Endodermal cell (in vitro differentiated cells): ENCODE measurements around the gene ACVR2A. TPM values are rescaled to one million over a fixed set of nuclear protein-coding genes. Genes with fewer than 3 reads are reported as not detected.

ENCODE experiments used
- DNase-seq: peaks from one replicate; pipeline ENCODE4 v3.0.0-alpha.2; 2017
- H3K27ac ChIP-seq: 2 replicates; pipeline ENCODE4 v1.5.1; 2013; ENCODE audit warnings: mild to moderate bottlenecking, low read depth, low read length, moderate library complexity
- H3K27me3 ChIP-seq: 2 replicates; pipeline ENCODE4 v1.6.1; 2013; ENCODE audit warnings: mild to moderate bottlenecking, low read length, moderate library complexity; ENCODE audit not compliant: insufficient read depth, control insufficient read depth, poor library complexity, severe bottlenecking
- H3K36me3 ChIP-seq: 2 replicates; pipeline ENCODE4 v1.7.0; 2013; ENCODE audit warnings: mild to moderate bottlenecking, low read length, moderate library complexity; ENCODE audit not compliant: control insufficient read depth, insufficient read depth
- H3K4me1 ChIP-seq: one replicate; pipeline ENCODE4 v1.7.0; 2013; ENCODE audit warnings: low read length; ENCODE audit not compliant: control insufficient read depth, insufficient read depth
- H3K4me3 ChIP-seq: 2 replicates; pipeline ENCODE4 v1.5.1; 2013; ENCODE audit warnings: mild to moderate bottlenecking, low read length, moderate library complexity
- H3K9ac ChIP-seq: 2 replicates; pipeline ENCODE4 v1.6.1; 2013; ENCODE audit warnings: mild to moderate bottlenecking, low read length, moderate library complexity; ENCODE audit not compliant: poor library complexity, severe bottlenecking; ENCODE audit errors: extremely low read depth
- H3K9me3 ChIP-seq: 2 replicates; pipeline ENCODE4 v1.6.1; 2013; ENCODE audit warnings: mild to moderate bottlenecking, low read length, moderate library complexity; ENCODE audit not compliant: control insufficient read depth
- H3K27ac Mint-ChIP-seq: 2 replicates; pipeline ENCODE4 v1.8.0; 2020; ENCODE audit warnings: mixed read lengths
- H3K27me3 Mint-ChIP-seq: 2 replicates; pipeline ENCODE4 v1.8.0; 2021; ENCODE audit warnings: mild to moderate bottlenecking, mixed read lengths; ENCODE audit not compliant: insufficient read depth
- H3K36me3 Mint-ChIP-seq: 2 replicates; pipeline ENCODE4 v1.8.0; 2020; ENCODE audit warnings: low read depth, mixed read lengths
- H3K4me1 Mint-ChIP-seq: 2 replicates; pipeline ENCODE4 v1.8.0; 2020; ENCODE audit warnings: mixed read lengths
- H3K4me3 Mint-ChIP-seq: 2 replicates; pipeline ENCODE4 v1.8.0; 2020; ENCODE audit warnings: mild to moderate bottlenecking, moderate library complexity, mixed read lengths
- H3K9me3 Mint-ChIP-seq: 2 replicates; pipeline ENCODE4 v1.8.0; 2020; ENCODE audit warnings: mild to moderate bottlenecking, mixed read lengths
- whole genome bisulfite sequencing, 2 experiments: methylation state at CpG; one replicate each; pipeline versions ENCODE4 v1.1.5 to v1.1.7; 2013; ENCODE audit warnings: missing lambda C conversion rate in 2 of 2, mixed read lengths in 1 of 2; ENCODE audit not compliant: insufficient coverage in 1 of 2, insufficient read length in 1 of 2; 5-methylcytosine and 5-hydroxymethylcytosine counted together
- total RNA-seq, 2 donors: library from RNA; stranded (reverse); fragmentation: NEBNext Ultra II Directional in 1 of 2; extraction: Animal tissue kit (Norgen Biotek cat#: 25700) in 1 of 2; gene quantifications; 2 replicates in 1 of 2; 3 replicates in 1 of 2; pipeline ENCODE4 v1.2.1, GENCODE V29; 2021
- TF ChIP-seq, protein P1 (sequence below): fragments of 200-600 bp; sonication (generic); conservative IDR thresholded peaks from 2 replicates; pipeline ENCODE4 v1.5.0; 2021; ENCODE audit warnings: antibody characterized with exemption, mild to moderate bottlenecking

ACVR2A gene
- total RNA-seq, 2 donors from 2014 or later = 19.9 to 24.1 TPM

DNA sequence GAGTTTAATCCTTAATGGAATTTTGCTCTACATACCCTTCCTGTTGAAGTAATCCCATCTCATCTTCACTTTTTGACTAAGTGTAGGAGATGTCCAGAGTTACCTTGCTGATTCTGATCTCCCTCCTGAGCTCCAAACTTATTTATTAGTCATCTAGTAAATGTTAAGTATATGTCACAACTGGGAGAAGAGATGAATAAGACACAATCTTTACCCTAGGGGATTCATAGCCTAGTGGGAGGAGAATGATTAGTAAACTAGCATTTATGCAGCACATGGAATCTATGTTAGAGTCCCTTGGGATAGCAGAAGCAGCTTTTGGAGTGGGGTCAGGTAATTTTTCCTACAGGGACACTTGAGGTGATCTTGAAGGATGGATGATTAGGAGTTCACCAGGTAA lies 20.7 kb downstream of the ACVR2A start:
- no peak for DNase-seq
- H3K9me3 Mint-ChIP-seq = no peaks in the 10 kb centered on the region
- H3K27ac Mint-ChIP-seq = no peak overlapping the region

DNA sequence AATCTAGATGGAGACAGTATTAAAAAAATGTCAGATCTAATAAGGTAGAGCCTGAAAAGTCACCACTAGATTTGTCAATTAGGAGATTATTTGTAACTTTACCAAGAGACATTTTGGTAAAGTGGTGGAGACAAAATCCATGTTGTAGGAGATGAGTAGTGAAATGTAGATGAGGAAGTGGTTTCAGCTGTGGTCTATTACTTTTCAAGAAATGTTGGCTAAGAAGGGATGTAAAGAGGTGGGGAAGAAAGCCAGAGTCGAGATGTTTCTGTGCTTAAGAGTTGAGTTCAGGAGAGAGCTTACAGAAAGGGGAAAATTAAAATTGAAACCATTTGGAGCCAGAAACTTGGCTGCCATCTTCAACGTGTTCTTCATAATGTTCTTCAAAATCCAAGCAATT lies 22.2 kb downstream of the ACVR2A start:
- H3K9me3 ChIP-seq = no peaks in the 10 kb centered on the region
- DNase-seq = no peak
- H3K4me3 Mint-ChIP-seq = no peak overlapping the region
- no peaks in the 10 kb centered on the region for H3K4me1 ChIP-seq
- WGBS, 2 experiments = 93 to 96% methylated on average over 2 of the region's 2 CpGs
- TF ChIP-seq, protein P1, sequence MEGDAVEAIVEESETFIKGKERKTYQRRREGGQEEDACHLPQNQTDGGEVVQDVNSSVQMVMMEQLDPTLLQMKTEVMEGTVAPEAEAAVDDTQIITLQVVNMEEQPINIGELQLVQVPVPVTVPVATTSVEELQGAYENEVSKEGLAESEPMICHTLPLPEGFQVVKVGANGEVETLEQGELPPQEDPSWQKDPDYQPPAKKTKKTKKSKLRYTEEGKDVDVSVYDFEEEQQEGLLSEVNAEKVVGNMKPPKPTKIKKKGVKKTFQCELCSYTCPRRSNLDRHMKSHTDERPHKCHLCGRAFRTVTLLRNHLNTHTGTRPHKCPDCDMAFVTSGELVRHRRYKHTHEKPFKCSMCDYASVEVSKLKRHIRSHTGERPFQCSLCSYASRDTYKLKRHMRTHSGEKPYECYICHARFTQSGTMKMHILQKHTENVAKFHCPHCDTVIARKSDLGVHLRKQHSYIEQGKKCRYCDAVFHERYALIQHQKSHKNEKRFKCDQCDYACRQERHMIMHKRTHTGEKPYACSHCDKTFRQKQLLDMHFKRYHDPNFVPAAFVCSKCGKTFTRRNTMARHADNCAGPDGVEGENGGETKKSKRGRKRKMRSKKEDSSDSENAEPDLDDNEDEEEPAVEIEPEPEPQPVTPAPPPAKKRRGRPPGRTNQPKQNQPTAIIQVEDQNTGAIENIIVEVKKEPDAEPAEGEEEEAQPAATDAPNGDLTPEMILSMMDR = no peak
- H3K9me3 Mint-ChIP-seq = no peaks in the 10 kb centered on the region
- no peak overlapping the region for H3K4me3 ChIP-seq
- H3K27me3 Mint-ChIP-seq = no peaks in the 10 kb centered on the region
- no peaks in the 10 kb centered on the region for H3K36me3 Mint-ChIP-seq
- no peaks in the 10 kb centered on the region for H3K36me3 ChIP-seq
- H3K27me3 ChIP-seq = no peaks in the 10 kb centered on the region
- H3K9ac ChIP-seq = no peak overlapping the region
- H3K4me1 Mint-ChIP-seq = peaks cover 17% of the 10 kb centered on the region
- H3K27ac Mint-ChIP-seq = no peak overlapping the region
- no peak overlapping the region for H3K27ac ChIP-seq

More for the DNA sequence above, 20.7 kb downstream of the ACVR2A start:
- H3K27ac ChIP-seq = no peak overlapping the region
- H3K9ac ChIP-seq = no peak overlapping the region
- Mint-ChIP-seq H3K36me3 (no peaks in the 10 kb centered on the region), H3K4me1 (peaks cover 25% of the 10 kb centered on the region), H3K4me3 (no peak overlapping the region), H3K27me3 (no peaks in the 10 kb centered on the region)
- no peaks in the 10 kb centered on the region for H3K36me3 ChIP-seq
- TF ChIP-seq, protein P1 = no peak
- H3K4me3 ChIP-seq = no peak overlapping the region
- no peaks in the 10 kb centered on the region for H3K9me3 ChIP-seq
- no peaks in the 10 kb centered on the region for H3K4me1 ChIP-seq
- H3K27me3 ChIP-seq = no peaks in the 10 kb centered on the region

DNA sequence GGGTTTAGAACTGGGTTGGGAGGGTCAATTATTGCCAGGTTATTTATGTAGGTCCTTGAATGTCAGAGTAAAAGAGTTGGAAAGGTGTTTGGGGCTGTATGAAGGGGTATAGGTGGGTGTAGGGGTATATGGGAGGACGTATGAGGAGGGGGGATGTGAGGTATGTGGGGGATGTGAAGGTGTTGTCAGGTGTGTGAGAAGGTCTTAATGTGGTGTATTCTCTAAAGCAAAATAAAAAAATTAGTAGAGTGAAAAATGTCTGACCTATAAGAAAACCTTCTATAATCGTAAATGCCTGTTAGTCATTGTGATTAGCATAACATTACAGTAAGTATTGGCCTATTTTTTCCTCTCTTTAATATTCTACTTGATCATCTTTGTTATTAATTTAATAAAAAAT lies 25.1 kb downstream of the ACVR2A start:
- peaks cover 5% of the 10 kb centered on the region for H3K4me1 ChIP-seq
- no peaks in the 10 kb centered on the region for H3K27me3 ChIP-seq
- no peaks in the 10 kb centered on the region for H3K27me3 Mint-ChIP-seq
- H3K4me1 Mint-ChIP-seq = peaks cover 19% of the 10 kb centered on the region
- no peak overlapping the region for H3K27ac Mint-ChIP-seq
- no peak overlapping the region for H3K27ac ChIP-seq
- 90% methylated on average over 2 of the region's 2 CpGs; no CpG with 5 or more reads in 1 of the 2 experiments for WGBS, 2 experiments
- H3K9ac ChIP-seq = no peak overlapping the region
- DNase-seq = no peak
- H3K9me3 Mint-ChIP-seq = no peaks in the 10 kb centered on the region
- no peaks in the 10 kb centered on the region for H3K36me3 Mint-ChIP-seq
- TF ChIP-seq, protein P1 = no peak
- H3K4me3 ChIP-seq = no peak overlapping the region
- H3K4me3 Mint-ChIP-seq = no peak overlapping the region
- H3K36me3 ChIP-seq = no peaks in the 10 kb centered on the region
- no peaks in the 10 kb centered on the region for H3K9me3 ChIP-seq
